Iris pigment epithelial cell (primary cell): ENCODE measurements around the gene HMX1.

Experiments used
- DNase-seq: peaks from one replicate; pipeline ENCODE4 v3.0.0-alpha.2; 2011; ENCODE audit warnings: low read depth

HMX1 gene

DNA sequence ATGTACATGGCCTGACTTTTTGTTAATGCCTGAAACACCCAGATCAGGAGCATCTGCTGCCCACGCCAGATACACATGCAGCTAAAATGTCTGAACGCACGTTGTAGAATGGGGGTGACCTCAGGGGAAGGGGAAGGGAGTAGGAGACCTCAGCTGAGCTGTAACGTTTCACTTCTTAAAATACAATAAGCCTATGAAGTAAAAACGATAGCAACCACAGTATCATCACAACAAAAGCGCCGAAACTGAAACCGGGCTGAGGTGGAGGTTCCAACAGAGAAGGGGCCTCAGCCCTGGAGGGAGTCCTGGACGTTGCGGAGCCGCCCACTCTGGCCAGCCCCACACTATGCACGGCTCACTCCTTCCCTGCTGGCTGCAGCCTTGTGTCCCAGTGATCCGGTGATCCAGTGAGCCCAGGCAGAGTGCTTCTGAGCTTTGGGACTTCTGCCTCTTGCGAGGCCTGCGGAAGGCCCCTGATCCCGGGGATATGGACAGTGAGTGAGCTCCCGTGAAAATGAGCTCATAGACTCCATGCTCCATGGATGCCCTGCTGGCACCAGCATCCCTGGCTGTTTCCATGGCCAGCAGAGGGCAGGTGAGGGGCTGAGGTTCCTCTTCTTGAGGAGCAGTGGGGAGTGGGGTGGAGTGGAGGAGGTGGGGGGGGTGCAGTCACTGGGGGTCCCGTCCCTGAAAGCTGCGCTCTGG is 52.0 kb downstream of the HMX1 start:
- DNase-seq = no peak

DNA sequence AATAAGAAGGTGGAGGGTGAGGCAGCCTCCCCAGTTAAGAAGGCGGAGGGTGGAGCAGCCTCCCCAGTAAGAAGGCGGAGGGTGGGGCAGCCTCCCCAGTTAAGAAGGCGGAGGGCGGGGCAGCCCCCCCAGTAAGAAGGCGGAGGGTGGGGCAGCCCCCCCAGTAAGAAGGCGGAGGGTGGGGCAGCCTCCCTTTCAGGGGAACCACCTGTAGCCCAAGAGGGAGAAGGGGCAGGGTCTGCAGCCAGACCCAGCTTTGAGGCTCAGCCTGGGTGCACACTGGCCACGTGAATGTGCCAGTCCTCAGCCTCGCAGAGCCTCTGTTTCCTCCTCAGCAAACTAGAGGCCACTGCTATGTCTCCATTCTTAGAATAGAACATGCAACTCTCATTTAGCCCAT is 52.6 kb downstream of the HMX1 start:
- DNase-seq = no peak

DNA sequence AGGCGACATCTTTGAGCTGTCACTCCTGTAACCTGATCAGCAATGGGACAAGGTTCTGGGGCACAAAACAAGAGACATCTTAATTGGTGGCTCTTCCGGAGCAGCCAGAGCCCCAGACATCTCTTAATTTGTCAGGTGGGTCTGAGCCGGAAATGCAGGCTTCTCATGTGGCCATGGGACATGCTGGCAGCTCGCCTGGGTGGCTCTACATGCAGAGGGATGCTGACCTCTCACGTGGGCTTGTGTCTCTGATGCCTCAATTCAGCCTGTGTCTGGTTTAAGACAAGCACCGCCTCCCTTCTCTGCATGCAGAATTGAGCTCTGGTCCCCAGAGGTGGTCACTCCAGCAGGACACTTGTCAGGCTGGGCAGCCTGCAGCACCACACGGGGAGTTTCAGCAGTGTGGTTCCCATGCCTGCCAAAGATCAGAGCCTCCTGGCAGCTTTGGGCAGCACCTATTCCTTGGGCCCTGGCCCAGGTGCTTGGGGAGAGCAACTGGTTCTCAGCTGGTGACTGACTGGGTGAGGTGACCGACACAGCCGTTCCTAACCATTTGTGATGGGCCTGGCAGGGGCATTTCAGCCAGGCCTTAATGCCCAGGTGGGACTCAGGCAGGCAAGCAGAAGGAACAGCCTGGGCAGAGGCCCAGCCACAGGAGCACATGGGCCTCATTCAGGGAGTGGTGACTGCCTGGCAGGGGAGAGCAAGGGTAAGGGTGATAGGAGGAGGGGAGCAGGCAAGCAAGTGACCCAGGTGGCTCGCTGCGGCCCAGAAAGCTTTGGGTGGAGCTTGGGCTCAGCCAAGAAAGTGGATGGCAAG is 53.4 kb downstream of the HMX1 start:
- DNase-seq = no peak

DNA sequence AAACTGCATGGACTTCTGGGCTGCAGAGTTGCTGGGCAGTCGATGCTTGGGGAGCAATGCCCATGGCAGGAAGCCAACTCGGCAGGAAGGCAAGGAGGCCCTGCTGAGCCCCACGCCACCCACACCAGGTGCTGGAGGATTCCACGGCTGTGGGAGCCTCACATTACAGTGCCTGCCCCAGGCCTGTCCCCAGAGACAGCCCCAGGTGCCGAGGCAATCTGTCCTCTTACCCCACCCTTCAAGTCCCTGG is 53.9 kb downstream of the HMX1 start:
- no peak for DNase-seq

DNA sequence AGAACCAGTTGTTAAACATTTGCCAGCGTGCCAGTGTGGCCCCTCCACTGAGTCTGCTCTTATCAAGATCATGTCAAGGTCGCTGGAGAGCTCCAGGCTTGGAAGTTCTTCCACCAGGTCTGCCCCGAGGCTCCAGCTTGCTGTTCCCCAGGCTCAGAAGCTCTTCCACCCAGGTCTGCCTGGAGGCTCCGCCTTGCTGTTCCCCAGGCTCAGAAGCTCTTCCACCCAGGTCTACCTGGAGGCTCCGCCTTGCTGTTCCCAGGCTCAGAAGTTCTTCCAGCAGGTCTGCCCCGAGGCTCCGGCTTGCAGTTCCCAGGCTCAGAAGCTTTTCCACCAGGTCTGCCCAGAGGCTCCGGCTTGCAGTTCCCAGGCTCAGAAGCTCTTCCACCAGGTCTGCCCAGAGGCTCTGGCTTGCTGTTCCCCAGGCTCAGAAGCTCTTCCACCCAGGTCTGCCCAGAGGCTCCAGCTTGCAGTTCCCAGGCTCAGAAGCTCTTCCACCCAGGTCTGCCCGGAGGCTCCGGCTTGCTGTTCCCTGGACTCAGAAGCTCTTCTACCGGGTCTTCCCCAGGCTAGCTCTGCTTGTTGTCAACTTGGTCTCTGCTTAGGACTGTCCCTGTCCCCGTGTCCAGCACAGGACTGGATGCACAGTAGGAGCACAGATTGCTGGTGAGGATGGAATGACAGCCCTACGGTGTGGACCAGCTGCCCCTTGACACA is 54.4 kb downstream of the HMX1 start:
- DNase-seq = no peak
